GM19239 (cell line): Measurements from ENCODE around the gene B3GALNT2.

Source experiments
- DNase-seq: peaks from one replicate; pipeline ENCODE4 v3.0.0; 2011; ENCODE audit warnings: low spot score; ENCODE audit not compliant: insufficient read length
- FAIRE-seq: peaks from 2 replicates; lab custom pipeline; 2011; peaks lifted over from hg19 to GRCh38; lab: Jason Lieb, UNC

Gene B3GALNT2

DNA sequence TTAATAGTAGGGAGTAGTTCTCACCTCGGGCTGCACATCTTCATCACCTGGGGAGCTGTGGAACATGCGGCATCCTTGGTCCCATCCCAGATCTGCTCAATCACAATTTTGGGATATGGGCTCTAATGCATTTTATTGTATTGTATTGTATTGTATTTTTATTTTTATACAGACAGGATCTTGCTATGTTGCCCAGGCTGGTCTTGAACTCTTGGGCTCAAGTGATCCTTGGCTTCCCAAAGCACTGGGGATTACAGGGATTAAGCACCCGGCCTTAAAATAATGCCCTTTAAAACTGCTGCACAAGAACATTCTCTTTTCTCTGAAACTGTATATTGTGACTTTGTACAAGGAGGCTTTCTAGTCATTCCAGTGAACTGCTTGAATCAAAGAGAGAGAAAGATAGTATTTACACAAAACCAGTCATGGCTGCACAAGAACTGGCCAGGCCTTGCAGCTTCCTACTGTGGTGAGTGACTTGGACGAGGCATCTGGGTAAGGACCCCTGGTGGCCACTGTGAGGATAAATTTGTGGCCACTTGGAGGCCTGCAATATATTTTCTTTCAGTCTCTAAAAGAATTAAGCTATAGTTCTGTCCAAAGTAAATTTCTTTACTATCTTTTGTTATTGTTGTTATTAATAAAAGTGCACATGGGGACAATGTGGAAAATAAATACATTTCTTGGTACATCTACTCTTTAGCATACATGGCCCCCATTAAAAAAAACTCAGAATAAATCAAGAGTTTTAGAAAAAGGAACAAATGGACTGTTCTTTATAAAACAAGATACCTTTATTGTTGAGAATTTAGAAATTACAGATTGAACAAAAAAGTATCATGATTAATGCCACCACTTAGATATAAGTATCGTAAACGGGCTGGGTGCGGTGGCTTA lies 89.0 kb downstream of the B3GALNT2 start:
- peak; percentile 69 for DNase-seq
- FAIRE-seq: peak; percentile 84

DNA sequence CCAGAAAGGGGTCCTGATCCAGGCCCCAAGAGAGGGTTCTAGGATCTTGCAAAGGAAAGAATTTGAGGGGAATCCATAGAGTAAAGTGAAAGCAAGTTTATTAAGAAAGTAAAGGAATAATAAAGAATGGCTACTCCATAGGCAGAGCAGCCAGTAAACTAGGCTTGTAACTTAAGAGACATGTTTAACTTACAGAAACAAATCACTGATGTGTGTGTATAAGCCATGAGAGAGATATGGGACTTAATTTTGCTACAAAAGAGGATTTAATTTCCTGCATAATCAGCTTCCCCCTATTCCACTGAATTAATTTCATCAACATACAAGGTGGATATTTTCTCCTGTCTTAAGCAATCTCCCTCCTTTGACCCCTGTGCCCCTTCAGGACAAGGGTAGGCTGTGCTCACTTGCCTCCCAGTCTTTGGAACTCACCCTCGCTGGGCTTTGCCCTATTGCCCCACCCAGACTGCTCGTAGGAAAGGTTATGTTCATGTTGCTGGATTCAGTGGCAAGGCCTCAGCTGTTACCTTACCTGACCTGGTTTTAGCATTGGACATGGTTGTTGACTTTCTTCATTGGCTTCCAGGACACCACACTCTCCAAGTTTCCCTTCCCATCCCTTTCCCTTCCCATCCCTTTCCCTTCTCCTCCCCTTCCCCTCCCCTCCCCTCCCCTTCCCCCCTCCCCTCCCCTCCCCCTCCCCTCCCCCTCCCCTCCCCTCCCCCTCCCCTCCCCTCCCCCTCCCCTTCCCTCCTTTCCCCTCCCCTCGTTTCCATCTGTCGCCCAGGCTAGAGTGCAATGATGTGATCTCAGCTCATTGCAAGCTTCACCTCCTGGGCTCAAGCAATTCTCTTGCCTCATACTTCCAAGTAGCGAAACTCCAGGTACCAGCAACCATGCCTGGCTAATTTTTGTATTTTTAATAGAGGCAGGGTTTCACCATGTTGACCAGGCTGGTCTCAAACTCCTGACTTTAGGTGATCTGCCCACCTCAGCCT lies 92.5 kb downstream of the B3GALNT2 start:
- no peak for FAIRE-seq

GRCh38 chr1:235410467-235410866 lies 93.8 kb downstream of the B3GALNT2 start:
- FAIRE-seq (no peak), DNase-seq (no peak)

More for the DNA sequence above, 92.5 kb downstream of the B3GALNT2 start:
- no peak for DNase-seq

GRCh38 chr1:235409042-235409820 lies 95.0 kb downstream of the B3GALNT2 start:
- FAIRE-seq (no peak), DNase-seq (no peak)

DNA sequence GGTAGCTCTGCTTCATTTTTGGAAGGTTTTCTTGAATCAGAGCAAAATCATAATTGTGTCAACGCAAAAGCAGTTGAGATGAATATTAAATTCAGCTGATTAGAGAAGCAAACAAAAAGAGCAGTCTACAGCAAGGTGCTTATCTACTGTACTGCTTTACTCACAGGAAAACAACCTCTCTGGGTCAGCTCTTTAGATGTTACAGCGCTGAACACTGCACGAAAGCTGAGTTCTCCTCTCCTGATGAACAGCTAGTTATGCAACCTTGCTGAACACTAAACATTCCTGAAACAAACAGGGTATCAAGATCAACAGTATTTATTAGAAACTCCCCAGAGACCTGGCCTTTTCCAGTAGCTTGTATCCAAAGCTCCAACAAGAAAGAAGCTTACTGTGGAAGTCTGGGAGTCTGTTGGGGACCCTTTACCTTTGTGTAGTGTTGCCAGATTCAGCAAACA lies 95.7 kb downstream of the B3GALNT2 start:
- no peak for DNase-seq
- FAIRE-seq: no peak

DNA sequence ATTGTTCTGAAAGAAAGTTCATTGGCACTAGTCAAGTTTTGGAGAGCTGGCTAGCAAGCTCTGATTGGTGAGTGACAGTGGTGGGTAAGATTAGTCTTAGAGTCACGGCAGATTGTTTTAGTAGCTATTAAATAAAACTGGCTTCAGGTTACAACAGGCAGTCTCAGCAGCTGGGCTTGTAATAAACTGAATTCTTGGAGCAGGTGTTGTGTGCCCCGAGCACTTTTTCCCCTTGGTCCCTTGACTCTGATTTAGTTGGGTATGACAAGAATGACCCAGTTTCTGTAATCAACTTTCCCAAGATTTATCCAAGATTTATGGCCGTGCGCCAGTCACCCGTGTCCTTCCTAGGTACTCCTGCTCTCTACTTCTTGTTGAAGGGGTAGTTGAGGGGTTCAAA lies 96.8 kb downstream of the B3GALNT2 start:
- DNase-seq (no peak), FAIRE-seq (no peak)

DNA sequence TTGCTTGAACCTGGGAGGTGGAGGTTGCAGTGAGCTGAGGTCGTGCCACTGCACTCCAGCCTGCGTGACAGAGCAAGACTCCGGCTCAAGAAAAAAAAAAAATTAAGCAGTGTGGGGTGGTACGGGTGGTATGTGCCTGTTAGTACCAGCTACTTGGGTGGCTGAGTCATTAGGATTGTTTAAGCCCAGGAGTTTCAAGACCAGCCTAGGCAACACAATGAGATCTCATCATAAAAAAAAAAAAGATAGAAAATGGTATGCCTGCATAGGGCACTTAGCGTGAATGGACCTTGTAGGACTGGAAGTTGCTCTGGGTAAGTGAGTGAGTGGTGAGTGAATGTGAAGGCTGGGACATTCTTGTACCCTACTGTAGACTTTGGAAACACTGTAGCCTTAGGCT lies 100.1 kb downstream of the B3GALNT2 start:
- no peak for DNase-seq
- no peak for FAIRE-seq

- no peak for FAIRE-seq
- no peak for DNase-seq
Observed at GRCh38 chr1:235403593-235403992, 100.7 kb downstream of the B3GALNT2 start.

- FAIRE-seq: no peak
- DNase-seq: no peak
Observed at GRCh38 chr1:235402457-235403200, 101.6 kb downstream of the B3GALNT2 start.

- FAIRE-seq (no peak), DNase-seq (no peak)
Observed at GRCh38 chr1:235401251-235401650, 103.0 kb downstream of the B3GALNT2 start.
